Left ventricle myocardium inferior (tissue), 1 donor: Measurements from ENCODE around the gene LKAAEAR1. TPM values are rescaled to one million over a fixed set of nuclear protein-coding genes. Genes with fewer than 3 reads are reported as not detected.
A peak's percentile ranks its signal among the peaks of the same experiment; 100 is the strongest.

Experiments used
- DNase-seq: peaks from one replicate; pipeline ENCODE4 v3.0.0-alpha.2; 2020
- H3K27ac ChIP-seq: fragments of 200-600 bp; replicated peaks from 2 replicates; pipeline ENCODE4 v1.8.0; 2021
- H3K27me3 ChIP-seq: fragments of 200-600 bp; 2 replicates; pipeline ENCODE4 v1.8.0; 2021; ENCODE audit warnings: low read depth
- H3K36me3 ChIP-seq: fragments of 200-600 bp; 2 replicates; pipeline ENCODE4 v1.8.0; 2021
- H3K4me1 ChIP-seq: fragments of 200-600 bp; 2 replicates; pipeline ENCODE4 v1.8.0; 2021
- H3K4me3 ChIP-seq: fragments of 200-600 bp; 2 replicates; pipeline ENCODE4 v1.8.0; 2021; ENCODE audit warnings: mild to moderate bottlenecking, moderate library complexity
- H3K9me3 ChIP-seq: fragments of 200-600 bp; replicated peaks from 2 replicates; pipeline ENCODE4 v1.8.0; 2021
- CTCF ChIP-seq: fragments of 200-600 bp; IDR thresholded peaks from 2 replicates; pipeline ENCODE4 v1.8.0; 2021; ENCODE audit warnings: antibody characterized with exemption, mild to moderate bottlenecking, borderline replicate concordance
- intact Hi-C: fragments of 100-400 bp; cut with micrococcal nuclease; formaldehyde crosslinking; loops from one replicate; pipeline ENCODE4 v1.11.0; 2022
- total RNA-seq: library from RNA; stranded (reverse); fragmentation: NEBNext Ultra II Directional; extraction: Animal tissue kit (Norgen Biotek cat#: 25700); gene quantifications from one replicate; pipeline ENCODE4 v1.2.1, GENCODE V29; 2021
- donor health status: DM: no; HTN: yes; CAD: no; lungs with severe emphysema.

LKAAEAR1 gene
- total RNA-seq, 1 donor from 2014 or later: not detected

GRCh38 chr20:64069614-64070243 lies 14.5 kb downstream of the LKAAEAR1 start:
- H3K9me3 ChIP-seq: no peaks in the 10 kb centered on the region
- intact Hi-C loops: no loop called here
- peaks cover 16% of the 10 kb centered on the region for H3K36me3 ChIP-seq
- DNase-seq: no peak
- no peak overlapping the region for H3K27ac ChIP-seq
- H3K4me3 ChIP-seq: no peak overlapping the region
- H3K4me1 ChIP-seq: peaks cover 9% of the 10 kb centered on the region
- peak; percentile 72 for TF ChIP-seq CTCF
- no peaks in the 10 kb centered on the region for H3K27me3 ChIP-seq

- intact Hi-C loops: no loop called here
- H3K4me1 ChIP-seq: peaks cover 14% of the 10 kb centered on the region
Observed at GRCh38 chr20:64069209-64069613, 15.0 kb downstream of the LKAAEAR1 start.

GRCh38 chr20:64068386-64069208 lies 15.6 kb downstream of the LKAAEAR1 start:
- DNase-seq: no peak
- Histone ChIP-seq H3K4me3 (no peak overlapping the region), H3K27ac (no peak overlapping the region), H3K9me3 (no peaks in the 10 kb centered on the region), H3K4me1 (peaks cover 20% of the 10 kb centered on the region), H3K27me3 (no peaks in the 10 kb centered on the region), H3K36me3 (peaks cover 12% of the 10 kb centered on the region)
- TF ChIP-seq CTCF: no peak
- intact Hi-C loops: no loop called here

More at GRCh38 chr20:64069209-64069613, 15.0 kb downstream of the LKAAEAR1 start:
- no peak for TF ChIP-seq CTCF
- Histone ChIP-seq H3K9me3 (no peaks in the 10 kb centered on the region), H3K27me3 (no peaks in the 10 kb centered on the region), H3K27ac (no peak overlapping the region), H3K4me3 (no peak overlapping the region), H3K36me3 (peaks cover 16% of the 10 kb centered on the region)
- DNase-seq: no peak

GRCh38 chr20:64067733-64068307 lies 16.4 kb downstream of the LKAAEAR1 start:
- H3K4me1 ChIP-seq: peaks cover 26% of the 10 kb centered on the region
- peaks cover 8% of the 10 kb centered on the region for H3K36me3 ChIP-seq
- no peaks in the 10 kb centered on the region for H3K27me3 ChIP-seq
- DNase-seq: no peak
- intact Hi-C loops: no loop called here
- no peak overlapping the region for H3K27ac ChIP-seq
- no peak for TF ChIP-seq CTCF
- H3K4me3 ChIP-seq: no peak overlapping the region
- H3K9me3 ChIP-seq: no peaks in the 10 kb centered on the region

- H3K4me1 ChIP-seq: peaks cover 32% of the 10 kb centered on the region
- no peaks in the 10 kb centered on the region for H3K9me3 ChIP-seq
- H3K4me3 ChIP-seq: no peak overlapping the region
- H3K27me3 ChIP-seq: no peaks in the 10 kb centered on the region
- H3K27ac ChIP-seq: no peak overlapping the region
- DNase-seq: no peak
- H3K36me3 ChIP-seq: peaks cover under 1% of the 10 kb centered on the region
- intact Hi-C loops: no loop called here
- TF ChIP-seq CTCF: no peak
Observed at GRCh38 chr20:64067005-64067632, 17.1 kb downstream of the LKAAEAR1 start.
